Measurements from ENCODE around the gene SCAF8. TPM values are rescaled to one million over a fixed set of nuclear protein-coding genes. Genes with fewer than 3 reads are reported as not detected.

Gene SCAF8
- total and polyA plus RNA-seq, 2 of the 4 experiments (the other 2 are of a cell fraction), result 16.1 to 23.5 TPM

GRCh38 chr6:154878871-154879491 lies 145.8 kb downstream of the SCAF8 start:
- DNase-seq (peak; percentile 69), ATAC-seq (ENCODE audit: low read depth) (no peak)
- intact Hi-C loops (cut with micrococcal nuclease) (no loop called here), in situ Hi-C loops (cut with MboI; ENCODE audit: low sequenced_read_pairs) (no loop called here), dilution Hi-C loops (cut with HindIII; ENCODE audit: low sequenced_read_pairs, unreplicated experiment) (no loop called here)
- Histone ChIP-seq H4K20me1 (ENCODE audit: insufficient read depth, low read length) (peaks cover 11% of the 10 kb centered on the region; the same call in 1 of the 2 replicates), H3K56ac (ENCODE audit: extremely low read depth, insufficient read depth, low read length) (no peak overlapping the region), H2AK9ac (replicated peaks; ENCODE audit: low read depth, low read length, poor library complexity) (no peak overlapping the region), H3K27ac (ENCODE audit: insufficient read depth, low read length) (no peak overlapping the region), H2BK15ac (ENCODE audit: low read depth, low read length) (no peak overlapping the region), H3K79me1 (ENCODE audit: low read depth in 1 of 2, low read length in 2 of 2) (peaks cover 19 to 45% of the 10 kb centered on the region in 2 experiments), H3K23ac (ENCODE audit: low read depth, low read length) (no peak overlapping the region), H2BK20ac (ENCODE audit: low read depth, low read length) (no peak overlapping the region), H3K18ac (ENCODE audit: low read depth, low read length) (no peak overlapping the region), H3K14ac (replicated peaks; ENCODE audit: low read depth, low read length) (0 out of 2 replicates have a peak overlapping the region, but pooled peaks have one; percentile 52), H3K4me3 (ENCODE audit: insufficient read depth, low read depth, low read length) (no peak overlapping the region), H2BK120ac (ENCODE audit: low read depth, low read length) (no peak overlapping the region), H3K4me2 (ENCODE audit: low read depth, low read length) (no peak overlapping the region), H3K4ac (ENCODE audit: low read depth, low read length) (no peak overlapping the region), H3K36me3 (ENCODE audit: control insufficient read depth, insufficient read depth, low read length) (no peaks in the 10 kb centered on the region), H2AFZ (replicated peaks; ENCODE audit: low read length, poor library complexity) (no peak overlapping the region), H2BK5ac (ENCODE audit: low read depth, low read length, poor library complexity, severe bottlenecking) (no peak overlapping the region), H3K4me1 (ENCODE audit: control insufficient read depth, insufficient read depth, low read length) (peaks cover 6% of the 10 kb centered on the region), H4K91ac (ENCODE audit: insufficient read depth, low read depth, low read length) (no peak overlapping the region), H3K27me3 (ENCODE audit: control insufficient read depth, insufficient read depth, low read length) (no peaks in the 10 kb centered on the region), H3K9me1 (ENCODE audit: insufficient read depth, low read length) (peaks cover 10% of the 10 kb centered on the region; the same call in 1 of the 2 replicates), H3K9me3 (ENCODE audit: control insufficient read depth, insufficient read depth, low read length) (no peaks in the 10 kb centered on the region), H4K8ac (ENCODE audit: low read depth in 2 of 2, low read length in 2 of 2) (no peak overlapping the region), H2AK5ac (ENCODE audit: low read depth, low read length) (no peak overlapping the region), H3K9ac (ENCODE audit: low read depth, low read length) (no peak overlapping the region), H4K5ac (ENCODE audit: low read depth, low read length) (no peak overlapping the region)
- WGBS, 2 experiments (ENCODE audit: extremely low coverage in 2 of 2, insufficient read length in 1 of 2), result no CpG with 5 or more reads among the region's 6 CpGs
- ChIA-PET CTCF (no interaction called here), POLR2A (ENCODE audit: unreplicated experiment) (no interaction called here)
- BruUV-seq (replicated peaks), result no TSS peak
- 0 out of 2 replicates have a peak, but pooled peaks have one; percentile 7 for TF ChIP-seq FOS (IDR thresholded peaks at IDR 0.05; ENCODE audit: low read depth, low read length)
- TF ChIP-seq RCOR1 (IDR thresholded peaks at IDR 0.05; ENCODE audit: insufficient replicate concordance, low read length), result no peak
- TF ChIP-seq ELK1 (IDR thresholded peaks at IDR 0.05; ENCODE audit: borderline replicate concordance, low read depth, low read length), result no peak
- no peak for TF ChIP-seq CTCF (conservative IDR thresholded peaks at IDR 0.05; ENCODE audit: low read depth, low read length)
